IgD-negative memory B cell (primary cell): ENCODE measurements around the gene ELANE. TPM values are rescaled to one million over a fixed set of nuclear protein-coding genes. Genes with fewer than 3 reads are reported as not detected.
"Not testable (repeated sequence)": the region's sequence is repeated elsewhere in the genome, so short reads cannot be mapped to it uniquely, and the experiment has no call there.

Experiments
- H3K27ac Mint-ChIP-seq, 3 donors: one replicate each; pipeline ENCODE4 v1.8.0; 2020 to 2022; ENCODE audit warnings: mild to moderate bottlenecking in 3 of 3, mixed read lengths in 3 of 3, moderate library complexity in 1 of 3
- H3K27me3 Mint-ChIP-seq: one replicate; pipeline ENCODE4 v1.8.0; 2021; ENCODE audit warnings: mixed read lengths
- H3K36me3 Mint-ChIP-seq: one replicate; pipeline ENCODE4 v1.8.0; 2020; ENCODE audit warnings: mild to moderate bottlenecking, mixed read lengths
- H3K4me1 Mint-ChIP-seq, 3 donors: one replicate each; pipeline ENCODE4 v1.8.0; 2020 to 2022; ENCODE audit warnings: mixed read lengths in 3 of 3, mild to moderate bottlenecking in 1 of 3
- H3K4me3 Mint-ChIP-seq, 4 donors: one replicate each; pipeline ENCODE4 v1.8.0; 2020 to 2022; ENCODE audit warnings: mild to moderate bottlenecking in 4 of 4, mixed read lengths in 4 of 4, moderate library complexity in 3 of 4
- H3K9me3 Mint-ChIP-seq, 3 donors: one replicate each; pipeline ENCODE4 v1.8.0; 2020 to 2021; ENCODE audit warnings: mixed read lengths in 3 of 3, mild to moderate bottlenecking in 1 of 3
- polyA plus RNA-seq: library from polyadenylated mRNA; unstranded; fragments of 300-500 nt; fragmentation: Illumina TruSeq; gene quantifications from one replicate; pipeline ENCODE4 v1.2.3, GENCODE V29; 2021

ELANE gene
- polyA plus RNA-seq, 1 donor from 2014 or later = not detected

DNA sequence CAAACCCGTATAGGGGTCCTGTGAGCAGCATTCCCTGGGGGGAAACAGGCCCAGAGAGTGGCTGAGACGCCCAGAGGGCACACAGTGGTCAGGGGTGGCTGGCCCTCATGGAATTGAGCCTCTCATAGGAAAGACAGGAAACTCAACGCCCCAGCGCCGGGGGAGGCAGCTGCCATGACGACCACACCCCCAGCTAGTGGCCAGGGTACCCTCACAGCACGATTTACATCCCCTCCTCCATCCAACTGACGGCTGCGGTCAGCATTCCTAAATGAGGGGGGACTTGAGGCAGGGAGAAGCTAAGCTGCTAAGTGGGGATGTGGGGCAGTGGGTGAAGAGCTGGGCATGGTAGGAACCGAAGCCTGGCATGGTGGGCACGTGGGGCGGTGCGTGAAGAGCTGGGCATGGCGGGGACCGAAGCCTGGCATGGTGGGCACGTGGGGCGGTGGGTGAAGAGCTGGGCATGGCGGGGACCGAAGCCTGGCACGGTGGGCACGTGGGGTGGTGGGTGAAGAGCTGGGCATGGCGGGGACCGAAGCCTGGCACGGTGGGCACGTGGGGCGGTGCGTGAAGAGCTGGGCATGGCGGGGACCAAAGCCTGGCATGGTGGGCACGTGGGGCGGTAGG is 30.9 kb downstream of the ELANE start:
- Mint-ChIP-seq H3K36me3 (no peaks in the 10 kb centered on the region), H3K27ac (peak overlapping the region in 1 of 3 donors; percentile 74), H3K4me3 (no peak overlapping the region), H3K4me1 (peaks cover 0 to 7% (median 0%) of the 10 kb centered on the region in 3 donors), H3K27me3 (no peaks in the 10 kb centered on the region), H3K9me3 (no peaks in the 10 kb centered on the region)

- Mint-ChIP-seq H3K4me3 (no peak overlapping the region), H3K4me1 (peaks cover 0 to 7% (median 5%) of the 10 kb centered on the region in 3 donors), H3K36me3 (no peaks in the 10 kb centered on the region), H3K9me3 (no peaks in the 10 kb centered on the region), H3K27me3 (no peaks in the 10 kb centered on the region), H3K27ac (no peak overlapping the region)
Measured at GRCh38 chr19:883661-884211, 31.6 kb downstream of the ELANE start.

- Mint-ChIP-seq H3K4me1 (peaks cover 3 to 7% (median 5%) of the 10 kb centered on the region in 3 donors), H3K36me3 (no peaks in the 10 kb centered on the region), H3K4me3 (no peak overlapping the region), H3K9me3 (no peaks in the 10 kb centered on the region), H3K27me3 (no peaks in the 10 kb centered on the region), H3K27ac (no peak overlapping the region)
Measured at GRCh38 chr19:884420-885211, 32.5 kb downstream of the ELANE start.

- Mint-ChIP-seq H3K4me3 (no peak overlapping the region), H3K27me3 (no peaks in the 10 kb centered on the region)
Measured at GRCh38 chr19:885536-886224, 33.6 kb downstream of the ELANE start.

GRCh38 chr19:887072-887471 is 35.0 kb downstream of the ELANE start:
- Mint-ChIP-seq H3K9me3 (no peaks in the 10 kb centered on the region), H3K4me1 (peaks cover 3 to 10% (median 5%) of the 10 kb centered on the region in 3 donors), H3K27me3 (no peaks in the 10 kb centered on the region), H3K4me3 (no peak overlapping the region), H3K27ac (peak overlapping the region in 2 of 3 donors; percentile 50 to 97), H3K36me3 (no peaks in the 10 kb centered on the region)

More at GRCh38 chr19:885536-886224, 33.6 kb downstream of the ELANE start:
- H3K27ac Mint-ChIP-seq = no peak overlapping the region
- H3K36me3 Mint-ChIP-seq = no peaks in the 10 kb centered on the region
- H3K9me3 Mint-ChIP-seq = no peaks in the 10 kb centered on the region
- peaks cover 3 to 8% (median 5%) of the 10 kb centered on the region in 3 donors for H3K4me1 Mint-ChIP-seq

DNA sequence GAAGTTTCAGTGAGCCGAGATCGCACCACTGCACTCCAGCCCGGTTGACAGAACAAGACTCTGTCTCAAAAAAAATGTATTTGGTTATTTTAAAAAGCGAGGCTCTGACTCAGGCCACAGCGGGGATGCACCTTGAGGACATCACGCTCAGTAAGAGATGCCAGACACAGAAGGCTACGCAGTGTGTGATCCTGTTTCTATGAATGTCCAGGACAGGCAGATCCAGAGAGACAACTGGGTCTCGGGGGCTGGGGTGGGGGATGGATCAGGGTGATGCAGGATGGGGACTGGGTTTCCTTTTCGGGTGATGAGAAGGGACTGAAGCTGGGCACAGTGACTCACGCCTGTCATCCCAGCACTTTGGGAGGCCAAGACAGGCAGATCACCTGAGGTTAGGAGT is 35.5 kb downstream of the ELANE start:
- peaks cover 3 to 10% (median 5%) of the 10 kb centered on the region in 3 donors for H3K4me1 Mint-ChIP-seq
- H3K4me3 Mint-ChIP-seq = peak overlapping the region in 1 of 4 donors; percentile 96

DNA sequence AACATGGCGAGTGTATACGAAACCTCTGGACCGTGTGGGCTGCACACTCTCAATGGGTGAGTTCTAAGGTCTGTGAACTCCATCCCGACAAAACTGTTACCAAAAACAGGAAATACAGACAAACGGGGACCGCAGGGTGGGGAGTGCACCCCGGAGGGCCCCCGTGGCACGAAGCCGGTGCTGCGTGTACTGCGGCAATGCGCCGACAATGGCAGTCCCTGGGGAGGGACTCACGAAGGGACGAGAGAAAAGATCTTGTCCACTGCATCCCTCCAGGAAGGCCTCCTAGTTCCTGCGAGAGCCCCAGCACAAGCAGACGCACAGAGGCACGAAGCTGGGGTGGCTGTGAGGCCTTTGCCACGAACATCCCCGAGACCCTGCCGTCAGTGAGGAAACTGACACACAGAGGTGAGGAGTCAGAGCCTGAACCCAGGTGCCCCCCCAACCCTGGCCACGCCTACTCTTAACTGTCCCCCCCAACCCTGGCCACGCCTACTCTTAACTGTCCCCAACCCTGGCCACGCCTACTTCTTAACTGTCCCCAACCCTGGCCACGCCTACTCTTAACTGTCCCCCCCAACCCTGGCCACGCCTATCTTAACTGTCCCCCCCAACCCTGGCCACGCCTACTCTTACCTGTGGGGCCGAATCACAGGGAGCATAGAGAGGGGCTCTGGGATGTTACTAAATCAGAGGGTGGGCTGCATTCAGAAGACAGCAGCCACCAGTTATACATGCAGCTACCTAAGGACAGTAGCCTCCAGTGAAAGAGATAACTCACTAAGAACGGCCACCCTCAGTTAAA is 36.7 kb downstream of the ELANE start:
- Mint-ChIP-seq H3K27ac (peak overlapping the region in 2 of 3 donors; percentile 94 to 97), H3K9me3 (peaks cover 0 to 2% (median 0%) of the 10 kb centered on the region in 3 donors), H3K4me1 (peaks cover 8 to 17% (median 10%) of the 10 kb centered on the region in 3 donors), H3K36me3 (no peaks in the 10 kb centered on the region), H3K4me3 (peak overlapping the region in 2 of 4 donors; percentile 72 to 96), H3K27me3 (peaks cover 2% of the 10 kb centered on the region)

More for the DNA sequence above, 35.5 kb downstream of the ELANE start:
- no peaks in the 10 kb centered on the region for H3K9me3 Mint-ChIP-seq
- peak overlapping the region in 2 of 3 donors; percentile 94 to 97 for H3K27ac Mint-ChIP-seq
- H3K27me3 Mint-ChIP-seq = no peaks in the 10 kb centered on the region
- H3K36me3 Mint-ChIP-seq = no peaks in the 10 kb centered on the region

GRCh38 chr19:889662-890295 is 37.7 kb downstream of the ELANE start:
- H3K27ac Mint-ChIP-seq = peak overlapping the region in 2 of 3 donors; percentile 94 to 97
- H3K4me3 Mint-ChIP-seq = peak overlapping the region in 3 of 4 donors; percentile 60 to 96 (median 65)
- no peaks in the 10 kb centered on the region for H3K36me3 Mint-ChIP-seq
- H3K4me1 Mint-ChIP-seq = peaks cover 8 to 18% (median 10%) of the 10 kb centered on the region in 3 donors
- peaks cover 2% of the 10 kb centered on the region for H3K27me3 Mint-ChIP-seq
- peaks cover 0 to 2% (median 0%) of the 10 kb centered on the region in 3 donors for H3K9me3 Mint-ChIP-seq

DNA sequence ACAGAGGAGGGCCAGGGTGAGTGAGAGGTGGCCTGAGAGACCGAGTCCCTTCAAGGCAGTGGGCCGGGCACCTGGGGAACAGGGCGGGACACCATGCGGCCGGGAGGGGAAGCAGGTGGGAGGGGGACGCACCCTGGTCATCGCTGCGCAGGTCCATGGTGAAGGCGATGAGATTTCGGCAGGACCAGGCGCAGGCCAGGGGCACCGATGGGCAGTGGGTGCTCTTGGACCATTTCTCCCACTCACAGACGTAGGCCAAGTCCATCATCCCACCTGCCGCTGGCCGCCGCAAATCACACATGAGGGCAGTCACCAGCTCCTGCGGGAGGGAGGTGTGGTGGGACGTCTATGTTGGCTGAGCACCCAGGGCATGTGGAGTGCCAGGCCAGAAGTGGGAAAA is 38.7 kb downstream of the ELANE start:
- Mint-ChIP-seq H3K4me3 (peak overlapping the region in 3 of 4 donors; percentile 64 to 96 (median 88)), H3K27me3 (peaks cover 2% of the 10 kb centered on the region), H3K9me3 (peaks cover 0 to 2% (median 0%) of the 10 kb centered on the region in 3 donors), H3K36me3 (peaks cover 2% of the 10 kb centered on the region), H3K27ac (peak overlapping the region; percentile 83 to 97 (median 90)), H3K4me1 (peaks cover 8 to 20% (median 10%) of the 10 kb centered on the region in 3 donors)

DNA sequence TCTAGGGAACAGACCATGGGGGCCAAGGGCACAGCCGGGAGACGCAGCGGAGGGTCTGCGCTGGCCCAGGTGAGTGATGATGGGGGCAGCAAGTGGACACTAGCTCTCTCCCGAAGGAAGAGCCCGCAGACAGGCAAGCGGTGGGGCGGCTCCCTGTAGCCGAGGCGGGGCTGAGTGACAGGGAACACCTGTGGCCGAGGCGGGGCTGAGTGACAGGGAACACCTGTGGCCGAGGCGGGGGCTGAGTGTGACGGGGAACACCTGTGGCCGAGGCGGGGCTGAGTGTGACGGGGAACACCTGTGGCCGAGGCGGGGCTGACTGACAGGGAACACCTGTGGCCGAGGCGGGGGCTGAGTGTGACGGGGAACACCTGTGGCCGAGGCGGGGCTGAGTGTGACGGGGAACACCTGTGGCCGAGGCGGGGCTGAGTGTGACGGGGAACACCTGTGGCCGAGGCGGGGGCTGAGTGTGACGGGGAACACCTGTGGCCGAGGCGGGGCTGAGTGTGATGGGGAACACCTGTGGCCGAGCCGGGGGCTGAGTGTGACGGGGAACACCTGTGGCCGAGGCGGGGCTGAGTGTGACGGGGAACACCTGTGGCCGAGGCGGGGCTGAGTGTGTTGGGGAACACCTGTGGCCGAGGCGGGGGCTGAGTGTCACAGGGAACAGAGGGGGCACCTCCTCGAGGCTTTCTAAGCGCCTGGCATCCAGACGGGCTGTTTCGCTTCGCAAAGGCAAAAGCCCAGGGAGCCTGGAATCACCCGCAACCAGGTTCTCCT is 39.5 kb downstream of the ELANE start:
- Mint-ChIP-seq H3K4me3 (peak overlapping the region; percentile 71 to 93 (median 83)), H3K27ac (peak overlapping the region; percentile 83 to 97 (median 90)), H3K4me1 (peaks cover 8 to 20% (median 10%) of the 10 kb centered on the region in 3 donors)
- H3K36me3 Mint-ChIP-seq, H3K9me3 Mint-ChIP-seq, H3K27me3 Mint-ChIP-seq: not testable (repeated sequence)

- peak overlapping the region in 2 of 3 donors; percentile 76 to 97 for H3K27ac Mint-ChIP-seq
- peaks cover 8 to 18% (median 10%) of the 10 kb centered on the region in 3 donors for H3K4me1 Mint-ChIP-seq
- H3K4me3 Mint-ChIP-seq = peak overlapping the region; percentile 71 to 93 (median 83)
- H3K9me3 Mint-ChIP-seq = peaks cover 0 to 2% (median 0%) of the 10 kb centered on the region in 3 donors
- peaks cover 2% of the 10 kb centered on the region for H3K36me3 Mint-ChIP-seq
- H3K27me3 Mint-ChIP-seq = peaks cover 2% of the 10 kb centered on the region
Measured at GRCh38 chr19:892243-892893, 40.3 kb downstream of the ELANE start.

DNA sequence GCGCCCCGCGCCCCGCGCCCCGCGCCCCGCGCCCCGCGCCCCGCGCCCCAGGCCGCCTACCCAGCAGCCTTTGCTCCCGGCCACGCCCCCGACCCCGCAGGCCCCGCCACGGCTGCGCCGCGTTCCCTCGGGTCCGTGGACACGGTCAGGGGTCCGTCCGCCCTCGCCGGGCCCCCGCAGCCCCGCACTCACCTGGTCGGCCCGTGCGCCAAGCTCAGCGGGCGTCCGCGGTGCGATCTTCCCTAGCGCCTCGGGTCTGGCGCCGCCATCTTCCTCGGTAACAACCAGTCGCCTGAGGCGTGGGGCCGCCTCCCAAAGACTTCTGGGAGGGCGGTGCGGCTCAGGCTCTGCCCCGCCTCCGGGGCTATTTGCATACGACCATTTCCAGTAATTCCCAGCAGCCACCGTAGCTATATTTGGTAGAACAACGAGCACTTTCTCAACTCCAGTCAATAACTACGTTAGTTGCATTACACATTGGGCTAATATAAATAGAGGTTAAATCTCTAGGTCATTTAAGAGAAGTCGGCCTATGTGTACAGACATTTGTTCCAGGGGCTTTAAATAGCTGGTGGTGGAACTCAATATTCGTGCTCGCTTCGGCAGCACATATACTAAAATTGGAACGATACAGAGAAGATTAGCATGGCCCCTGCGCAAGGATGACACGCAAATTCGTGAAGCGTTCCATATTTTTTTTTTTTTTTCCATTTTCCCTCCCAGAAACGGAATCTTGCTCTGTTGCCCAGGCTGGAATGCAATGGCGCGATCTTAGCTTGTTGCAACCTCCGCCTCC is 41.0 kb downstream of the ELANE start, which contains the start of the genes MED16 and RNU6-9:
TSS of gene MED16 (minus strand) at position 294 of the 796 bp plus-strand sequence. CDS start 2,056 bp downstream, outside the sequence.
TSS of gene RNU6-9 (plus strand) at position 591 of the 796 bp plus-strand sequence.
- Mint-ChIP-seq H3K27ac (peak within 1 kb of the TSS; percentile 97 to 100 (median 100)), H3K9me3 (peaks cover 0 to 2% (median 0%) of the 10 kb centered on the region in 3 donors), H3K36me3 (peaks cover 2% of the 10 kb centered on the region), H3K4me1 (peaks cover 8 to 15% (median 10%) of the 10 kb centered on the region in 3 donors), H3K27me3 (peaks cover 2% of the 10 kb centered on the region), H3K4me3 (peak within 1 kb of the TSS; percentile 92 to 95 (median 93))
